Bronchial epithelial cell (primary cell): ENCODE results near the gene ADAMTS15. TPM values are rescaled to one million over a fixed set of nuclear protein-coding genes. Genes with fewer than 3 reads are reported as not detected.
A peak's percentile ranks its signal among the peaks of the same experiment; 100 is the strongest.

Experiments
- DNase-seq: peaks from one replicate; pipeline ENCODE4 v3.0.0-alpha.2; 2010; ENCODE audit warnings: low read depth
- FAIRE-seq: peaks from 2 replicates; lab custom pipeline; 2011; peaks lifted over from hg19 to GRCh38; lab: Jason Lieb, UNC
- H3K27me3 ChIP-seq: 2 replicates; pipeline ENCODE4 v1.5.1; 2011; ENCODE audit warnings: low read length; ENCODE audit not compliant: control insufficient read depth, insufficient read depth
- H3K36me3 ChIP-seq: 2 replicates; pipeline ENCODE4 v1.5.1; 2011; ENCODE audit warnings: low read length; ENCODE audit not compliant: control insufficient read depth, insufficient read depth
- H3K4me3 ChIP-seq: 2 replicates; pipeline ENCODE4 v1.5.1; 2011; ENCODE audit warnings: mild to moderate bottlenecking, low read depth, low read length, control low read depth
- CTCF ChIP-seq: IDR thresholded peaks from 2 replicates; pipeline ENCODE4 v1.5.1; 2011; ENCODE audit warnings: mild to moderate bottlenecking, moderate library complexity, low read length, control low read depth, inconsistent platforms; ENCODE audit not compliant: insufficient read depth, severe bottlenecking
- total RNA-seq: library from RNA; depleted of rRNA; stranded (reverse); fragments of >200 nt; gene quantifications from 2 replicates; pipeline ENCODE4 v1.2.1, GENCODE V29; 2014

ADAMTS15 gene
- total RNA-seq, 1 donor from 2014 or later, result 0.26 TPM

GRCh38 chr11:130459521-130459920, 11.1 kb downstream of the ADAMTS15 start:
- peak; percentile 13 for FAIRE-seq
- H3K27me3 ChIP-seq, result no peaks in the 10 kb centered on the region
- H3K36me3 ChIP-seq, result no peaks in the 10 kb centered on the region
- no peak overlapping the region for H3K4me3 ChIP-seq
- no peak for DNase-seq
- TF ChIP-seq CTCF, result no peak

GRCh38 chr11:130462101-130462885, 13.8 kb downstream of the ADAMTS15 start:
- no peak overlapping the region for H3K4me3 ChIP-seq
- H3K36me3 ChIP-seq, result peaks cover 2% of the 10 kb centered on the region
- no peaks in the 10 kb centered on the region for H3K27me3 ChIP-seq
- DNase-seq, result no peak
- TF ChIP-seq CTCF, result no peak
- FAIRE-seq, result no peak

- TF ChIP-seq CTCF, result no peak
- no peak overlapping the region for H3K4me3 ChIP-seq
- no peak for FAIRE-seq
- H3K36me3 ChIP-seq, result peaks cover 2% of the 10 kb centered on the region
- no peaks in the 10 kb centered on the region for H3K27me3 ChIP-seq
- DNase-seq, result no peak
Measured at GRCh38 chr11:130462931-130463330, 14.5 kb downstream of the ADAMTS15 start.

GRCh38 chr11:130464291-130464812, 15.9 kb downstream of the ADAMTS15 start:
- DNase-seq, result no peak
- no peak for TF ChIP-seq CTCF
- Histone ChIP-seq H3K36me3 (peaks cover 2% of the 10 kb centered on the region), H3K4me3 (no peak overlapping the region), H3K27me3 (no peaks in the 10 kb centered on the region)
- no peak for FAIRE-seq

GRCh38 chr11:130465263-130465662, 16.8 kb downstream of the ADAMTS15 start:
- FAIRE-seq (no peak), DNase-seq (no peak)
- H3K36me3 ChIP-seq, result peaks cover 2% of the 10 kb centered on the region
- no peak overlapping the region for H3K4me3 ChIP-seq
- no peaks in the 10 kb centered on the region for H3K27me3 ChIP-seq
- TF ChIP-seq CTCF, result no peak
